GM18858 (cell line): ENCODE results near the gene FLRT3.

Experiments
- ATAC-seq: cut with Tn5 transposase; IDR thresholded peaks from one replicate; pipeline ENCODE4 v1.9.1; 2021; ENCODE audit not compliant: unreplicated experiment

FLRT3 gene

DNA sequence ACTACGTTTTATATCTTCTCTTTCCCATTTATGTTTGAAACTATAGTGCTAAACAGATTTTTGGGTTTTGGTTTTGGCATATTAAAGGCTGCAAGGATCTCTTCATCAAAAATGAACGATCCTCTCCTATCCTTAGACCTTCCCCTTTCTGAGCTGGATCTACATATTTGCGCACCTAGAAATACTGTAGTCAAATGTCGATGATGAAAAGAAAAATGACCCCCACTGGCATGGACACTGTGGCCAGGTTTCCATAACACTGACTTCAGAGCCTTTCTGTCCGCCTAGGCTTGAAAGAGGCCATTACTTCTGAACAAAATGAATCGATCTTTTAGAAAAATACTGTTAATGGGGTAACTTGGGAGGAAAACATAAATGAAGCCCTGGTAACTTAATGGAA, 5.8 kb downstream of the FLRT3 start:
- ATAC-seq = no peak

DNA sequence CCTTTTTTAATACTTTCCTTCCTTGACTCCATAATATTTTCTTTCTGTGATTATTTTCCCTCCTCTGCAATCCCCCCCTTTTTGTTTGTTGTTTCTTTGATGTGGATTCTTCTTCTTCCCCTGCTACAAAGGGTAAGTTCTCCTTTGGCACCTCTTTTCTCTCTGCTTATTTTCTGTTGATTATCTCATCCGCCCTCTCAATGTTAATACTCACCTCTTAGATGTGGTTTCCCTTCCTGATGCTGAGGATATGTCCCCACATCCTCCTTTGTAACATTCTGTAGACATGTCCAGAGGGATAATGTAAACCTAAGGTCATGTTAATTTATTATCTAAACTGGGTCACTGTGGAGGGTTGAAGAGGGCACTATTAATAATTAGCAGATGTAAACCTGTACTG, 17.7 kb downstream of the FLRT3 start:
- no peak for ATAC-seq

GRCh38 chr20:14313341-14314020, 23.9 kb downstream of the FLRT3 start:
- no peak for ATAC-seq

DNA sequence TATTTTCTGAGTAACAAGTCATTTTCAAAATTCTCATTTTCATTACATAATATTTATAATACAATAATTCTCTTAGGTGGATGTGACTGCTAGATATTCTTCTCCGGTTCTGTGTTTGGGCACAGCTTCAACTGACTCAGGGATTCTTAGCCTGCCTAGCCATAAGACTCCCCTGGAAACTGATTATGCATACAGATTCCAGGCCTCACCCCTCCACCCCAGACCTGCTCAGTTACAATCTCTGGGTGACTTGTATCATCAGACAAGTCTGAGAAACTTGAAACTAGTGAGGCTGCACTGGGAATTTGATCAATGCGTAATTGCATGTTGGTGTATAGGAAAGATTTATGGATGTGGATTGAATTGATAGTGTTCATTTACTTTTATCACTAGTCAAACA, 25.4 kb downstream of the FLRT3 start:
- ATAC-seq = no peak

DNA sequence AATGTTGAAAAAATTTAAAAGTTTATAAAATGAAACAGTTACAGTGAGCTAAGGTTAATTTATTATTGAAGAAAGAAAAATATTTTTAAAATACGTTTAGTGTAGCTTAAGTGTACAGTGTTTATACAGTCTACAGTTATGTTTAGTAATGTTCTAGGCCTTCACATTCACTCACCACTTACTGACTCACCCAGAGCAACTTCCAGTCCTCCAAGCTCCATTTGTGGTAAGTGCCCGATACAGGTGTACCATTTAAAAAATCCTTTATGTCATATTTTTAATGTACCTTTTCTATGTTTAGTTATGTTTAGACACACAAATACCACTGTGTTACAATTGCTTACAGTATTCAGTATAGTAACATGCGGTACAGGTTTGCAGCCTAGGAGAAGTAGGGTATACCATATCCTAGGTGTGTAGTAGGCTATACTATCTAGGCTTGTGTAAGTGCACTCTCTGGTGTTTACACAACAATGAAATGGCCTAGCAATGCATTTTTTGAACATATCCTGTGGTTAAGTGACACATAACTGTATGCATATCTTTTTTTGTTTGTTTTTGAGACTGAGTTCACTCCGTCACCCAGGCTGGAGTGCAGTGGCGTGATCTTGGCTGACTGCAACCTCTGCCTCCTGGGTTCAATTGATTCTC, 26.3 kb downstream of the FLRT3 start:
- ATAC-seq = no peak

- no peak for ATAC-seq
Measured at GRCh38 chr20:14307956-14308355, 29.5 kb downstream of the FLRT3 start.

- ATAC-seq = no peak
Measured at GRCh38 chr20:14304472-14304871, 32.9 kb downstream of the FLRT3 start.

DNA sequence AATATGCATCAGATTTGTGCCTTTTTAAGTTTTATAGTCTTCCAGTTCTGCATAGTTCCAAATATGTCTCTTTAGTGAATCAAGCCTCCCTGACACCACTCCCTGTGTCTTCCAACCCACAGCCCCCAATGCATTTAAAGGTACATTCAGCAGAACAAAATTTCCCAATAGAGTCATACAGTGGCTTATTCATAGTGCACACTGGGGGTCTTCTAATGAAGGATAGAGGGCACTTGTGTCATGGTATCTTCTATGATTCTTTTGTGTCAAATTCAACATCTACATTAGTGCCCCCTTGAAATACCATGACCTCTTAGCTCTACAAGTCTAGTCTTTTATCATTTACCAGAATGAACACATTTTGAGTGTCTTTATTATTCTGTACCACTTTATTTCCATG, 33.8 kb downstream of the FLRT3 start:
- no peak for ATAC-seq

DNA sequence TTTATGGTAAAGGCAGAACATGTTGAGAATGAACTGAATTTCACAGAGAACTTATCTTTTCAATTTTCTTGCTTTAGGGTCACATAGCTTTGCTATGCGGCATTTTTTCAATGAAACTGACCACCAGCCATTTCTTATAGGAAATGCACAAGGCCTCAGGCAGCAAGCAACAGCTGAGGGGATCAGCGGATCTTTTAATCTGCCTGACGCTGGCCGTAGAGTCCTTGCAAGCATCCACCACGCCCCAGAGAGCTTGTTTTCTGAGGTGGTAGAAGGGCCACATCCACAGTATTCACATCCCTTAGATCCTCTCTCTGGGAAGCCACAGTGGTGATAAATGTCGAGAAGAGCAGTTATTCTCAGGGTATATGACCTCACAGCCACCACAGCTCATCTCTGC, 34.3 kb downstream of the FLRT3 start:
- no peak for ATAC-seq

DNA sequence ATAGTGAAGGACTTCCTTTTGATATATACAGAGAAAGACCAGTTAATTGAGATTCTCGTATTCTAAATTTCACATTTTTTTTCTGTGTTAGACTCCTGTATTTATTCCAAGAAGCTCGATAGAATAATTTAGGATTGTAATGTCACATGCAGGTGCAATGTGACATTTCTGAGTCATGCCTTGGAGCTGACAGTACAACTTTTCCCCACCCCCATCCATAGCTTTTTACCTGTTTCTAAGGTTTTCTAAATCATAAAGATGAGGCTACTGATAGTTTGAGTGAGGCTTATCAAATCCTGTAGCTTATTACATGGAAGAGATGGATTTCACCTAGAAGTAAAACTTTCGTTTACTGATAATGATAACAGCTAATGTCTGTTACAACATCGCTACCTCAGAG, 37.6 kb downstream of the FLRT3 start:
- no peak for ATAC-seq

DNA sequence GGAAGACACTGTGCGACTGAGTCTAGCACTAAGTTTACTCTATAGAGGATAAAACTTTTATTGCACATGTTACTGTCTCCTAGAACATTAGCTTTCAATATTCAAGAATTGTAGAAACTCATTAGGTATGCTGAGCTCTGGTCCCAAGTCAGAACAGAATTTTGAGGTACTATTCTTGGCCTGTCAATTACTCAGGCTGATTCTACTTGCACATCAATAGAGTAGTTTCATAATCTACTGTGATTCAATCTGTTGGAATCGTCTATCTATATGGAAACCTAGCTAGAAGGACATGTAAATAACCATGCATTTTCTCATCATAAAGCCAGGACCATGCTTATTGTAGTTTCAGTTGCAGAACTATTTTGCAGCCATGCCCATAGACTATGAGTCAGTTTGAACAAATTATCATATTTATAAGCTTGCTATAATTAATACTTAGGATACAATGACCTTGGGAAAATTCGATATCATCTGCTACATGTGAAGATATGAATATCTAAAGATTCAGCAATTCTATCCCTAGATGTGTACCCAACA, 41.6 kb downstream of the FLRT3 start:
- ATAC-seq = no peak

DNA sequence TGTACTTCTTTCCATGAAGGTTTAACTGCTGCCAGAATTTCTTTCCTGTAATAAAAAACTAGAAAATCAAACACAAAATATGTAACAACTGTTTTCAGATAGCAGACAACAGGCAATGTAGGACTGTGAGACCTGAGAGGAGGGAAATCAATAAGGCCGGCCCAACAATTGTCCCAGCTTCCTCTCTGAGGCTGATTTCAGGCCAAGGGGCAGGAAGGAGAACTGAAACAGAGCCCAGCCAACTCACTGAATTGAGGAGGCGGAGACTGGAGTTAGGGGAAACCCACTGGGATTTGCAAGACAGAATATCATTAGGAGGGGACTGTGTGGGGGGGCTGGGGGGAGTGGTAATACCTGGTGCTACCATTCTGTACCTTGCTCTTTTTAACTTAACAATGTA, 42.2 kb downstream of the FLRT3 start:
- no peak for ATAC-seq

DNA sequence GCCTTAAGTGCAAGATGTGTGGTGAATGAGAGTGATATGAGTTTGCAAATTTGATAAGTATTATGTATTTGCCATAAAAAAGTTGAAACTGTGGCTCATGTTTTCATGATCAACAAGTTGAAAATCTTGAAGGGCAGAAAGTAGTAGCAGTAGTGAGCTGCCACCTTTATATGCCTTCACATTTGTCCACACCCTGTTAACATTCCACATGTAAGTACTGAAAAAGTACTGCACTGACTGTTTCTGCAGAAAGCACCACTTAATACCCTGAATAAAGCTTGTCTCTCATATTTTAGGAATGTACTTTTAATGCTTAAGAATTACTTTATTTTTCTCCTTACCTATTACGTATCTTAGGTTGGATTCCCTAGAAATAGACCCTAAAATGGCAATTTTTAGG, 45.9 kb downstream of the FLRT3 start:
- no peak for ATAC-seq

DNA sequence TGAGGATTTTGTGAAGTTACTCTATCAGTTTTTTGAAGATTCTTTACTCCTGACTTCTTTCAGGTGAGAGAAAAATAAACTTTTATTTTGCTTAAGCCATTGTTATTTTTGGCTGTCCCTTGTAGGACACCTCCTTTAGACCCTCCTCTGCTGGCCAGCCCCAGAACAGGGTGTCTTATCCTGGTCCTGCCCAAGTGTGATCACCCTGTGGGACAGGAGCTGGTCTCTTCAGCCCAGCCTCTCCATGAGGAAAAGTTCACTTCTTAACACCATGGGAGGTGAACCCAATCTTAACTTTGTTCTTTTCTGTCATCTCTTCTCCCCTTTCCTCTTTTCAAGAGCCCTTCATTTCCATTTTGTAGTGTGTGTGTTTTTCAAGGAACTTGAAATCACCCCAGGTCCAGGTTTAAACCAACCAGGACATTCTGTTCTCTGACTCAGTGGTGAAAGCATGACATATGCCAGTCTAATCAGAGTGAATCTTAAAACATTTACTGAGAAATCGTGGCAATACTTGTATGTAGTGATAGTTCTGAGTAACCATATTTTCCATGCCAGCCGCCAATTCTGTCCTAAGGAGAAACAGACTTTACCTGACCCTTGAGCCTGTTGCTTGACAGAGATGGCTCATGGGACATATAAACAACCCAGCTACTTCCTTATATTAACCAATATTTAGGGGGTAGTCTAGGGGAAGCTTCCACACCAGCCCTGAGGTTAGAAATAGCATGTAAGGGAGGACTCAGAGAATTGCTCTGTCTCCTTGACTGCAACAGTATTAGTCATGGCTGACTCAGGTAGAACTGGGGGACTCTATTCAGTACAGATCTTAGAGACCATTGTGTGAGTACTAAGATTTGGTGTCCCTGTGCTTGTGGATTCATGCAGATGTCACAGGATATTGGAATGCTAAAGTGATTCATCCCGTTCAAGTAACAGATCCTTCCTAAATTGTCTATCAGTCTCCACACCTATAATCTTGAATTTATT, 48.8 kb downstream of the FLRT3 start:
- no peak for ATAC-seq

GRCh38 chr20:14284443-14284842, 53.0 kb downstream of the FLRT3 start:
- ATAC-seq = no peak

GRCh38 chr20:14282140-14282539, 55.3 kb downstream of the FLRT3 start:
- no peak for ATAC-seq
